Kidney glomerular epithelial cell (primary cell): ENCODE data around the gene PRKACG.
A peak's percentile ranks its signal among the peaks of the same experiment; 100 is the strongest.
"Not testable (repeated sequence)": the region's sequence is repeated elsewhere in the genome, so short reads cannot be mapped to it uniquely, and the experiment has no call there.

ENCODE experiments used
- DNase-seq: peaks from one replicate; lab custom pipeline; 2025; lab: John Stamatoyannopoulos, UW

The PRKACG gene

GRCh38 chr9:69027355-69028097 lies 13.6 kb upstream of the PRKACG start:
- DNase-seq, result peak; percentile 59

GRCh38 chr9:69023650-69024049 lies 9.7 kb upstream of the PRKACG start:
- no peak for DNase-seq

- DNase-seq, result no peak
Observed at GRCh38 chr9:69020301-69021145, 6.6 kb upstream of the PRKACG start.

- no peak for DNase-seq
Observed at GRCh38 chr9:69019808-69020207, 5.9 kb upstream of the PRKACG start.

GRCh38 chr9:69018737-69019136 lies 4.8 kb upstream of the PRKACG start:
- DNase-seq, result no peak

GRCh38 chr9:69016191-69017096 lies 2.5 kb upstream of the PRKACG start:
- no peak for DNase-seq

- DNase-seq, result no peak
Observed at GRCh38 chr9:69013382-69013727, 558 bp downstream of the PRKACG start.

GRCh38 chr9:69012696-69013381 lies 1.1 kb downstream of the PRKACG start:
- no peak for DNase-seq

GRCh38 chr9:69009708-69010107 lies 4.2 kb downstream of the PRKACG start:
- no peak for DNase-seq

GRCh38 chr9:69004836-69005235 lies 9.1 kb downstream of the PRKACG start:
- DNase-seq, result no peak

- DNase-seq, result no peak
Observed at GRCh38 chr9:69003051-69003450, 10.9 kb downstream of the PRKACG start.

GRCh38 chr9:69001921-69002320 lies 12.0 kb downstream of the PRKACG start:
- no peak for DNase-seq

GRCh38 chr9:68999393-69000105 lies 14.4 kb downstream of the PRKACG start:
- peak; percentile 78 for DNase-seq

GRCh38 chr9:68998812-68999211 lies 15.1 kb downstream of the PRKACG start:
- no peak for DNase-seq

GRCh38 chr9:68998385-68998784 lies 15.5 kb downstream of the PRKACG start:
- no peak for DNase-seq

- DNase-seq, result no peak
Observed at GRCh38 chr9:68997666-68998065, 16.2 kb downstream of the PRKACG start.

GRCh38 chr9:68996462-68996861 lies 17.5 kb downstream of the PRKACG start:
- DNase-seq, result no peak

GRCh38 chr9:68995776-68996175 lies 18.1 kb downstream of the PRKACG start:
- DNase-seq, result no peak

- DNase-seq, result no peak
Observed at GRCh38 chr9:68991457-68991856, 22.5 kb downstream of the PRKACG start.

- DNase-seq, result not testable (repeated sequence)
Observed at GRCh38 chr9:68986949-68987348, 27.0 kb downstream of the PRKACG start.
